ENCODE measurements around the gene MPZL3.
"Not testable (repeated sequence)": the region's sequence is repeated elsewhere in the genome, so short reads cannot be mapped to it uniquely, and the experiment has no call there.

Gene MPZL3

GRCh38 chr11:118184784-118185579, 67.2 kb downstream of the MPZL3 start:
- no peak for DNase-seq (ENCODE audit: low read depth)

GRCh38 chr11:118183691-118184090, 68.5 kb downstream of the MPZL3 start:
- DNase-seq (ENCODE audit: low read depth) = not testable (repeated sequence)

GRCh38 chr11:118180300-118180703, 71.9 kb downstream of the MPZL3 start:
- DNase-seq (ENCODE audit: low read depth) = no peak

GRCh38 chr11:118176778-118177134, 75.4 kb downstream of the MPZL3 start:
- DNase-seq (ENCODE audit: low read depth) = no peak
